GM12878 (cell line): Measurements from ENCODE around the gene GAPT. TPM values are rescaled to one million over a fixed set of nuclear protein-coding genes. Genes with fewer than 3 reads are reported as not detected.

Experiments
- BACH1 ChIP-seq: fragments of 450-650 bp; IDR thresholded peaks from 2 replicates; pipeline ENCODE4 v1.6.1; 2017; ENCODE audit warnings: mild to moderate bottlenecking, borderline replicate concordance
- CBX3 ChIP-seq: fragments of 200-600 bp; sonication (generic); IDR thresholded peaks from 2 replicates; pipeline ENCODE4 v1.6.1; 2016; ENCODE audit warnings: low read depth, borderline replicate concordance
- CREM ChIP-seq: IDR thresholded peaks from 2 replicates; pipeline ENCODE4 v1.6.1; 2014; ENCODE audit warnings: antibody characterized with exemption, low read depth
- GABPA ChIP-seq: IDR thresholded peaks from 2 replicates; pipeline ENCODE4 v1.6.1; 2014; ENCODE audit warnings: antibody characterized with exemption, low read depth, mild to moderate bottlenecking, inconsistent platforms
- HCFC1 ChIP-seq: fragments of 150-350 bp; IDR thresholded peaks from 2 replicates; pipeline ENCODE4 v1.6.1; 2014; ENCODE audit warnings: low read length
- IKZF1 ChIP-seq: fragments of 450-650 bp; conservative IDR thresholded peaks from 2 replicates; pipeline ENCODE4 v1.6.1; 2017; ENCODE audit warnings: antibody characterized with exemption, mild to moderate bottlenecking
- LARP7 ChIP-seq: fragments of 450-650 bp; IDR thresholded peaks from 2 replicates; pipeline ENCODE4 v1.6.1; 2017; ENCODE audit warnings: mild to moderate bottlenecking
- PML ChIP-seq: IDR thresholded peaks from 2 replicates; pipeline ENCODE4 v1.6.1; 2012; ENCODE audit warnings: low read length, inconsistent platforms
- SPI1 ChIP-seq: IDR thresholded peaks from 2 replicates; pipeline ENCODE4 v1.6.1; 2011; ENCODE audit warnings: low read depth, mild to moderate bottlenecking, low read length, moderate library complexity, borderline replicate concordance; ENCODE audit not compliant: insufficient read depth
- SRF ChIP-seq, 2 experiments: IDR thresholded peaks; 2 replicates each; pipeline ENCODE4 v1.6.1; 2011; ENCODE audit warnings: low read depth in 2 of 2, low read length in 2 of 2, mild to moderate bottlenecking in 1 of 2, moderate library complexity in 1 of 2
- ZBTB33 ChIP-seq: fragments of 450-650 bp; IDR thresholded peaks from 2 replicates; pipeline ENCODE4 v1.6.1; 2017; ENCODE audit warnings: mild to moderate bottlenecking
- ZSCAN29 ChIP-seq: fragments of 450-650 bp; IDR thresholded peaks from 2 replicates; pipeline ENCODE4 v1.6.1; 2017; ENCODE audit warnings: mild to moderate bottlenecking, moderate library complexity
- polyA plus RNA-seq, 11 experiments: library from polyadenylated mRNA; depleted of rRNA in 4 of 11; unstranded in 6 of 11; stranded (reverse) in 5 of 11; fragments of >200 nt; fragmentation: Nextera tagmentation in 4 of 11; fragmentation: Illumina TruSeq in 1 of 11; extraction: Ambion mirVana in 4 of 11; extraction: Trizol in 1 of 11; gene quantifications; 1 replicate in 1 of 11; 2 replicates in 10 of 11; pipeline versions ENCODE4 v1.2.1 to v1.2.3, GENCODE V29; 2011 to 2016; ENCODE audit warnings: inconsistent platforms in 2 of 11, missing spikeins in 2 of 11, low read depth in 1 of 11
- total RNA-seq, 4 experiments: library from RNA; depleted of rRNA in 3 of 4; stranded (reverse); fragments of >200 nt in 3 of 4; fragmentation: Illumina TruSeq in 1 of 4; extraction: Trizol in 1 of 4; gene quantifications; 2 replicates each; pipeline versions ENCODE4 v1.2.1 to v1.2.3, GENCODE V29; 2013 to 2021

Gene GAPT
- total and polyA plus RNA-seq, 10 of the 15 experiments (the other 5 are each of a cell fraction or from before 2014, with no cell fraction given): 0.15 to 0.96 (median 0.57) TPM; not detected in 2

GRCh38 chr5:58460002-58460731 is 31.1 kb upstream of the GAPT start, which contains the start of gene PLK2 (continued):
- TF ChIP-seq CBX3: no peak
- TF ChIP-seq GABPA: no peak
- no peak for TF ChIP-seq SPI1
- no peak for TF ChIP-seq HCFC1
- TF ChIP-seq ZBTB33: no peak
- no peak for TF ChIP-seq BACH1
- no peak for TF ChIP-seq ZSCAN29
- no peak for TF ChIP-seq PML
- TF ChIP-seq CREM: peak; percentile 56
- peak; percentile 71 for TF ChIP-seq IKZF1
- TF ChIP-seq LARP7: peak; percentile 33
- TF ChIP-seq SRF (IDR thresholded peaks at IDR 0.05; ENCODE audit: low read depth in 2 of 2, low read length in 2 of 2): no peak
